ENCODE data around the gene IL17C.

DNA sequence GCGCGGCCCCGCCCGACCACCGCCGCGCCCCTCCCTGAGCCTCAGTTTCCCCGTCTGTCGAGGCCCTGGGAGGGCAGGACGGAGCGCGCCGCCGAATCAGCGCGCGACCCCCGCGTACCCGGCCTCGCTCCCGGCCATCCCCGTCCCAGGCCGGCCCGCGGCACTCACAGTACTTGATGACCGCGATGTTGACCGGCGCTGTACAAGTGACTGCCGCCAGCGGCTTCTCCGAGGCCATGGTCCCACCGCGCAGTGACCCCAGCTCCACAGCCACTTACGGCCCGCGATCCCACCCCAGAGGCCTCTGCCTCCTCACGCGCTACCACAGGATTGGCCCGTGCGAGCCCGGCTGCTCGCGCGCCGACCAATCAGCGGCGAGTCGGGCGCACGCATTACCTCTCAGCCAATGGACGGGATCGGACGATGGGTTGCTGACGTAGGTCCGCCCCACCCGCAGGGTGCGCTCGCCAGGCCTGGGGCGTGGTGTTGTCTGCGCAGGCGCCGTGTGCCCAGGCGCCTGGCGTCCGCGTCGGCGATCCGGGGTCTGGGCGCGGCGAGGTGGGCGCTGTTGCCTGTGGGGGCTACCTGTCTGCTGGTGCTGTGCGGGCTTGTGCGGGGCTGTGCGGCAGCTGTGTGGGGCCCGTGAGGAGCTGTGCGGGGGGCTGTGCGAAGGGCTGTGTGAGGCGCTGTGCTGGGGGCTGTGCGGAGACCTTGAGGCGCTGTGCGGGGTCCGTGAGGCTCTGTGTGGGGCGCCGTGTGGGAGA lies 24.7 kb downstream of the IL17C start, which contains the start of gene MVD:
- no peak for TF ChIP-seq CTCF (IDR thresholded peaks at IDR 0.05)
- TF ChIP-seq POLR2A (IDR thresholded peaks at IDR 0.05): no peak
